ENCODE data around the gene KIF21B.

KIF21B gene

GRCh38 chr1:200985481-200985880 lies 38.0 kb downstream of the KIF21B start:
- no peak for TF ChIP-seq CTCF (IDR thresholded peaks at IDR 0.05; ENCODE audit: low read depth, low read length, missing control alignments)
- in situ Hi-C loops (cut with HindIII; ENCODE audit: low sequenced_read_pairs) = no loop called here
- no peak overlapping the region for H3K4me3 ChIP-seq (ENCODE audit: low read depth, low read length)
- DNase-seq (ENCODE audit: low read depth) = no peak

GRCh38 chr1:200983035-200983561 lies 40.4 kb downstream of the KIF21B start:
- in situ Hi-C loops (cut with HindIII; ENCODE audit: low sequenced_read_pairs) = no loop called here
- no peak for TF ChIP-seq CTCF (IDR thresholded peaks at IDR 0.05; ENCODE audit: low read depth, low read length, missing control alignments)
- no peak overlapping the region for H3K4me3 ChIP-seq (ENCODE audit: low read depth, low read length)
- DNase-seq (ENCODE audit: low read depth) = no peak

GRCh38 chr1:200982071-200982945 lies 41.2 kb downstream of the KIF21B start:
- in situ Hi-C loops (cut with HindIII; ENCODE audit: low sequenced_read_pairs) = no loop called here
- H3K4me3 ChIP-seq (ENCODE audit: low read depth, low read length) = no peak overlapping the region
- DNase-seq (ENCODE audit: low read depth) = no peak
- no peak for TF ChIP-seq CTCF (IDR thresholded peaks at IDR 0.05; ENCODE audit: low read depth, low read length, missing control alignments)

GRCh38 chr1:200981278-200981677 lies 42.2 kb downstream of the KIF21B start:
- no peak overlapping the region for H3K4me3 ChIP-seq (ENCODE audit: low read depth, low read length)
- no peak for DNase-seq (ENCODE audit: low read depth)
- in situ Hi-C loops (cut with HindIII; ENCODE audit: low sequenced_read_pairs) = no loop called here
- TF ChIP-seq CTCF (IDR thresholded peaks at IDR 0.05; ENCODE audit: low read depth, low read length, missing control alignments) = no peak

- H3K4me3 ChIP-seq (ENCODE audit: low read depth, low read length) = no peak overlapping the region
- no peak for DNase-seq (ENCODE audit: low read depth)
- in situ Hi-C loops (cut with HindIII; ENCODE audit: low sequenced_read_pairs) = no loop called here
- TF ChIP-seq CTCF (IDR thresholded peaks at IDR 0.05; ENCODE audit: low read depth, low read length, missing control alignments) = no peak
Measured at GRCh38 chr1:200980873-200981272, 42.6 kb downstream of the KIF21B start.

- no peak overlapping the region for H3K4me3 ChIP-seq (ENCODE audit: low read depth, low read length)
- in situ Hi-C loops (cut with HindIII; ENCODE audit: low sequenced_read_pairs) = no loop called here
- DNase-seq (ENCODE audit: low read depth) = no peak
- no peak for TF ChIP-seq CTCF (IDR thresholded peaks at IDR 0.05; ENCODE audit: low read depth, low read length, missing control alignments)
Measured at GRCh38 chr1:200980452-200980772, 43.1 kb downstream of the KIF21B start.
